Activated naive CD4-positive, alpha-beta T cell treated with anti-CD3 and anti-CD28 coated beads, Interleukin-2, amount 10 ng/mL, durations not matched to agents 7 days and 5 days (primary cell): ENCODE measurements around the gene DMRT2.

Source experiments
- CTCF ChIA-PET: fragments of 350-600 bp; sonication (Branson Sonifier 250); formaldehyde crosslinking; loops from one replicate; lab custom pipeline; 2021; ENCODE audit warnings: antibody characterized with exemption; lab: Charles Lee
- DNase-seq: peaks from one replicate; pipeline ENCODE4 v3.0.0-alpha.2; 2020
- H3K27ac Mint-ChIP-seq: one replicate; pipeline ENCODE4 v1.8.0; 2021; ENCODE audit warnings: mild to moderate bottlenecking, moderate library complexity, mixed read lengths
- H3K27me3 Mint-ChIP-seq: one replicate; pipeline ENCODE4 v1.8.0; 2021; ENCODE audit warnings: mild to moderate bottlenecking, mixed read lengths
- H3K36me3 Mint-ChIP-seq: one replicate; pipeline ENCODE4 v1.8.0; 2021; ENCODE audit warnings: mixed read lengths
- H3K4me1 Mint-ChIP-seq: one replicate; pipeline ENCODE4 v1.8.0; 2021; ENCODE audit warnings: mixed read lengths
- H3K4me3 Mint-ChIP-seq: one replicate; pipeline ENCODE4 v1.8.0; 2021; ENCODE audit warnings: mild to moderate bottlenecking, moderate library complexity, mixed read lengths
- H3K9me3 Mint-ChIP-seq: one replicate; pipeline ENCODE4 v1.8.0; 2021; ENCODE audit warnings: mixed read lengths

The DMRT2 gene

GRCh38 chr9:1087120-1087881 lies 37.1 kb downstream of the DMRT2 start:
- DNase-seq: no peak
- no peaks in the 10 kb centered on the region for H3K9me3 Mint-ChIP-seq
- no peak overlapping the region for H3K4me3 Mint-ChIP-seq
- no peak overlapping the region for H3K27ac Mint-ChIP-seq
- CTCF ChIA-PET: interaction anchor here (0.6 kb wide), 1 partner anchor 193 kb away, joined by 3 read pairs; no protein-coding TSS in a partner anchor
- no peaks in the 10 kb centered on the region for H3K36me3 Mint-ChIP-seq
- peaks cover 15% of the 10 kb centered on the region for H3K27me3 Mint-ChIP-seq
- no peaks in the 10 kb centered on the region for H3K4me1 Mint-ChIP-seq

- H3K27ac Mint-ChIP-seq: no peak overlapping the region
- H3K4me3 Mint-ChIP-seq: no peak overlapping the region
- CTCF ChIA-PET: interaction anchor here (0.6 kb wide), 1 partner anchor 85 kb away, joined by 3 read pairs; no protein-coding TSS in a partner anchor
- no peaks in the 10 kb centered on the region for H3K4me1 Mint-ChIP-seq
- no peaks in the 10 kb centered on the region for H3K36me3 Mint-ChIP-seq
- H3K9me3 Mint-ChIP-seq: no peaks in the 10 kb centered on the region
- peaks cover 4% of the 10 kb centered on the region for H3K27me3 Mint-ChIP-seq
- DNase-seq: no peak
Measured at GRCh38 chr9:1094749-1095148, 44.6 kb downstream of the DMRT2 start.

- Mint-ChIP-seq H3K4me3 (no peak overlapping the region), H3K9me3 (no peaks in the 10 kb centered on the region), H3K27me3 (peaks cover 13% of the 10 kb centered on the region), H3K4me1 (no peaks in the 10 kb centered on the region), H3K27ac (no peak overlapping the region), H3K36me3 (no peaks in the 10 kb centered on the region)
- CTCF ChIA-PET: no interaction called here
- DNase-seq: no peak
Measured at GRCh38 chr9:1096155-1096964, 46.2 kb downstream of the DMRT2 start.

GRCh38 chr9:1098551-1098950 lies 48.4 kb downstream of the DMRT2 start:
- H3K36me3 Mint-ChIP-seq: no peaks in the 10 kb centered on the region
- no peaks in the 10 kb centered on the region for H3K9me3 Mint-ChIP-seq
- CTCF ChIA-PET: no interaction called here
- no peak overlapping the region for H3K4me3 Mint-ChIP-seq
- no peaks in the 10 kb centered on the region for H3K4me1 Mint-ChIP-seq
- peaks cover 13% of the 10 kb centered on the region for H3K27me3 Mint-ChIP-seq
- no peak for DNase-seq
- H3K27ac Mint-ChIP-seq: no peak overlapping the region

- Mint-ChIP-seq H3K27me3 (peaks cover 13% of the 10 kb centered on the region), H3K27ac (no peak overlapping the region), H3K4me1 (no peaks in the 10 kb centered on the region), H3K36me3 (no peaks in the 10 kb centered on the region), H3K9me3 (no peaks in the 10 kb centered on the region), H3K4me3 (no peak overlapping the region)
- DNase-seq: no peak
- CTCF ChIA-PET: no interaction called here
Measured at GRCh38 chr9:1100201-1100600, 50.0 kb downstream of the DMRT2 start.

GRCh38 chr9:1100945-1101344 lies 50.8 kb downstream of the DMRT2 start:
- H3K4me1 Mint-ChIP-seq: no peaks in the 10 kb centered on the region
- DNase-seq: peak; percentile 22
- CTCF ChIA-PET: no interaction called here
- H3K4me3 Mint-ChIP-seq: no peak overlapping the region
- H3K36me3 Mint-ChIP-seq: no peaks in the 10 kb centered on the region
- H3K27ac Mint-ChIP-seq: no peak overlapping the region
- H3K27me3 Mint-ChIP-seq: peaks cover 13% of the 10 kb centered on the region
- no peaks in the 10 kb centered on the region for H3K9me3 Mint-ChIP-seq

- H3K4me3 Mint-ChIP-seq: no peak overlapping the region
- H3K9me3 Mint-ChIP-seq: no peaks in the 10 kb centered on the region
- H3K27ac Mint-ChIP-seq: no peak overlapping the region
- H3K4me1 Mint-ChIP-seq: no peaks in the 10 kb centered on the region
- peaks cover 13% of the 10 kb centered on the region for H3K27me3 Mint-ChIP-seq
- no peak for DNase-seq
- H3K36me3 Mint-ChIP-seq: no peaks in the 10 kb centered on the region
- CTCF ChIA-PET: no interaction called here
Measured at GRCh38 chr9:1101846-1102641, 51.9 kb downstream of the DMRT2 start.

- Mint-ChIP-seq H3K9me3 (no peaks in the 10 kb centered on the region), H3K36me3 (no peaks in the 10 kb centered on the region), H3K4me3 (no peak overlapping the region), H3K27ac (no peak overlapping the region), H3K27me3 (peaks cover 13% of the 10 kb centered on the region), H3K4me1 (no peaks in the 10 kb centered on the region)
- CTCF ChIA-PET: no interaction called here
- DNase-seq: no peak
Measured at GRCh38 chr9:1102642-1102970, 52.4 kb downstream of the DMRT2 start.
